HG03045 (cell line): Measurements from ENCODE around the gene UTP25.
A peak's percentile ranks its signal among the peaks of the same experiment; 100 is the strongest.

Source experiments
- ATAC-seq: cut with Tn5 transposase; IDR thresholded peaks from one replicate; pipeline ENCODE4 v1.9.1; 2021; ENCODE audit warnings: mild to moderate bottlenecking, moderate library complexity; ENCODE audit not compliant: unreplicated experiment

The UTP25 gene

GRCh38 chr1:209838537-209838936 is 10.8 kb downstream of the UTP25 start:
- no peak for ATAC-seq

- no peak for ATAC-seq
Observed at GRCh38 chr1:209839875-209840546, 12.2 kb downstream of the UTP25 start.

- no peak for ATAC-seq
Observed at GRCh38 chr1:209840611-209841010, 12.8 kb downstream of the UTP25 start.

- ATAC-seq, result no peak
Observed at GRCh38 chr1:209844695-209845407, 17.1 kb downstream of the UTP25 start.

GRCh38 chr1:209845408-209845725 is 17.6 kb downstream of the UTP25 start:
- no peak for ATAC-seq

- no peak for ATAC-seq
Observed at GRCh38 chr1:209849388-209849787, 21.6 kb downstream of the UTP25 start.

- ATAC-seq, result peak; percentile 56
Observed at GRCh38 chr1:209850342-209850979, 22.7 kb downstream of the UTP25 start.

GRCh38 chr1:209853676-209854075 is 25.9 kb downstream of the UTP25 start:
- no peak for ATAC-seq

GRCh38 chr1:209854196-209854595 is 26.4 kb downstream of the UTP25 start:
- ATAC-seq, result no peak

- no peak for ATAC-seq
Observed at GRCh38 chr1:209855006-209855405, 27.2 kb downstream of the UTP25 start.

- ATAC-seq, result no peak
Observed at GRCh38 chr1:209855623-209856022, 27.9 kb downstream of the UTP25 start.

- ATAC-seq, result no peak
Observed at GRCh38 chr1:209858561-209859103, 30.9 kb downstream of the UTP25 start.

- ATAC-seq, result peak; percentile 90
Observed at GRCh38 chr1:209860293-209860881, 32.6 kb downstream of the UTP25 start.

GRCh38 chr1:209861242-209861641 is 33.5 kb downstream of the UTP25 start:
- no peak for ATAC-seq

- no peak for ATAC-seq
Observed at GRCh38 chr1:209862391-209863356, 34.9 kb downstream of the UTP25 start.

- no peak for ATAC-seq
Observed at GRCh38 chr1:209863766-209864485, 36.2 kb downstream of the UTP25 start.

GRCh38 chr1:209866201-209866600 is 38.4 kb downstream of the UTP25 start:
- ATAC-seq, result no peak

GRCh38 chr1:209869291-209870149 is 41.7 kb downstream of the UTP25 start:
- no peak for ATAC-seq
